ENCODE measurements around the gene COL12A1.

DNA sequence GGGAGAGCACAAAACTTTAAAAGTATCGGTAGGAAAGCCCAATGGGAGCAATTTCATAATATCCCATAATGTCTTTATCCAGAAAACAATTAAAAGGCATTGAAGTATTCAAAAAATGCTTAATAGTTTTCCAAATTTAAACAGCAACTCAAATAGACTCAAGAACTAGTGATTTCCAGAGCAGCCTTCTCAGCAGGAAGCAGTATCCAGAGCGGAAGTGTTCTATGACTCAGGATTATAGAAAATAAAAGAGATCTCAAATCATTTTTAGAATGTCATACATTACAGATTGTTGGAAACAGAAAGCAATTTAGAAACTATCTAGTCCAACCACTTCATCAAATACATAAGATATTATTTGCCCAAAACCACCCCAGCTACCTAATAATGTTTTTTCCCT, 79.3 kb downstream of the COL12A1 start:
- TF ChIP-seq, protein P1, sequence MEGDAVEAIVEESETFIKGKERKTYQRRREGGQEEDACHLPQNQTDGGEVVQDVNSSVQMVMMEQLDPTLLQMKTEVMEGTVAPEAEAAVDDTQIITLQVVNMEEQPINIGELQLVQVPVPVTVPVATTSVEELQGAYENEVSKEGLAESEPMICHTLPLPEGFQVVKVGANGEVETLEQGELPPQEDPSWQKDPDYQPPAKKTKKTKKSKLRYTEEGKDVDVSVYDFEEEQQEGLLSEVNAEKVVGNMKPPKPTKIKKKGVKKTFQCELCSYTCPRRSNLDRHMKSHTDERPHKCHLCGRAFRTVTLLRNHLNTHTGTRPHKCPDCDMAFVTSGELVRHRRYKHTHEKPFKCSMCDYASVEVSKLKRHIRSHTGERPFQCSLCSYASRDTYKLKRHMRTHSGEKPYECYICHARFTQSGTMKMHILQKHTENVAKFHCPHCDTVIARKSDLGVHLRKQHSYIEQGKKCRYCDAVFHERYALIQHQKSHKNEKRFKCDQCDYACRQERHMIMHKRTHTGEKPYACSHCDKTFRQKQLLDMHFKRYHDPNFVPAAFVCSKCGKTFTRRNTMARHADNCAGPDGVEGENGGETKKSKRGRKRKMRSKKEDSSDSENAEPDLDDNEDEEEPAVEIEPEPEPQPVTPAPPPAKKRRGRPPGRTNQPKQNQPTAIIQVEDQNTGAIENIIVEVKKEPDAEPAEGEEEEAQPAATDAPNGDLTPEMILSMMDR (IDR thresholded peaks at IDR 0.05), result no peak
- no peak for TF ChIP-seq POLR2A (IDR thresholded peaks at IDR 0.05)

Data from tibial nerve (tissue), 3 donors.